Stimulated activated CD4-positive, alpha-beta T cell treated with anti-CD3 and anti-CD28 coated beads, Interleukin-1b, Interleukin-23, amount 100 ng/mL, for 1 hour (primary cell): ENCODE results near the gene ADGRG6.
"Not testable (repeated sequence)": the region's sequence is repeated elsewhere in the genome, so short reads cannot be mapped to it uniquely, and the experiment has no call there.

ENCODE experiments used
- DNase-seq, 2 donors: peaks; one replicate each; pipeline ENCODE4 v3.0.0-alpha.2; 2020; ENCODE audit warnings: low read depth in 2 of 2

The ADGRG6 gene

GRCh38 chr6:142345261-142345660 lies 43.5 kb downstream of the ADGRG6 start:
- no peak for DNase-seq

DNA sequence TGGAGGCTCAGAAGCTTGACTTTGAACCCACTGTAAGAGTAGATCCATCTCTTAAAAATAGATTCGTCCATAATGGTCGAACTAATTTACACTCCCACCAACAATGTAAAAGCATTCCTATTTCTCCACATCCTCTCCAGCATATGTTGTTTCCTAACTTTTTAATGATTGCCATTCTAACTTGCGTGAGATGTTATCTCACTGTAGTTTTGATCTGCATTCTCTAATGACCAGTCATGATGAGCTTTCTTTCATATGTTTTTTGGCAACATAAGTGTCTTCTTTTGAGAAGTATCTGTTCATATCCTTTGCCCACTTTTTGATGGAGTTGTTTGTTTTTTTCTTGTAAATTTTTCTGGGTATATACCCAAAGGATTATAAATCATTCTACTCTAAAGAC lies 44.4 kb downstream of the ADGRG6 start:
- not testable (repeated sequence) for DNase-seq

GRCh38 chr6:142349215-142349823 lies 47.5 kb downstream of the ADGRG6 start:
- no peak for DNase-seq

DNA sequence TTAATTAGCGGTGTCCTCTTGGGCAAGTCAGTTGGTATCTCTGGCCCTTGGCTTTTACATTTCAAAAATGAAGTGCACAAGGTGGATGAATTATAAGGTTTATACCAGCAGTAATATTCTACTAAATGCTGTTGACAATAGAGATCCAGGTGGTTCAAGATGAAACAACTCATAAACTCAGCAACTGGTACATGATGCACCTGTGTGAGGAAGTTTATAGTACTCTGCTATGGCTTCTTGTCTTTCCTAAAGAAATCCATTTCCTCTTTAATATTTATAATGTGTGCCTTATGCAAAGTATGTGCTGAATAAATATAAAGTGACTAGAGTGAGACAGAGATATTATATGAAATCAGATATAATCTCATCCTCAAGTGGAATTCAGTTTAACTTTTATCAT lies 48.5 kb downstream of the ADGRG6 start:
- DNase-seq, result no peak

DNA sequence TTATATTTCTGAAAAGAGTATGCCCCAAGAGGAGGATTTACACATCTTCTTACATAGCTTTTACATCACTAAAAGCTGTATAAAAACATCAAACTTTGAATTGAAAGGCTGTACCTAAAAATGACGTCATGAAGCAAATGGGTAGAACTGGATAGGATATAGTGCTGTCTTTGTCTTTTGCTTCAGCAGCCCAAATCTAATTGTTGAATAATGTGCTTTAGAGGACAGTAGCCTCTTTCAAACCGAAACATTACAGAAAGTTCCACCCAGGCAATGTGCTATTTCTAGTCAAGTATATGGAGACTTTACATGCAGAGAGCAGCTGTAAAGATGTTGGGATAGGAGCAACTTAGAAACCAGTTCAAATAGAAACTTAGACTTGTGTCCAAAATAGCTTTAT lies 51.9 kb downstream of the ADGRG6 start:
- DNase-seq, result no peak

DNA sequence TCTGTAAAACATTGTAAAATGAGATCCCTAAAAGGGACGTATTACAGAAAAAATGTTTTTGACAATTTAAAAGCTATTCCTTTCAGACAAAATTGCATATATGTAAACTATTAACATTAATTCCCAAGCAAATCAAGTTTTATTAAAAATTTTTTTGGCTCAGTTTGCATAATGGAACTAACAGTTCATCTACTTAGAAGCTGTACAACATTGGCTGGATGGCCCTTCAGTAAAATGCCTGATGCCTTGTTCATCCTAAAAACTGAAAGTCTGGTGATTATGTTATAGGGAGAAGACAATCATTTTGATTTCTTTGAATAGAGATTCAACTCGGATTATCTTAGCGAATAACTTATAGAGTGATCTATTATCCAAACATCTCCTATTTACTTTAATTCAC lies 52.8 kb downstream of the ADGRG6 start:
- DNase-seq, result no peak

- no peak for DNase-seq
These were observed 53.8 kb downstream of the ADGRG6 start for GRCh38 chr6:142355520-142356174.

DNA sequence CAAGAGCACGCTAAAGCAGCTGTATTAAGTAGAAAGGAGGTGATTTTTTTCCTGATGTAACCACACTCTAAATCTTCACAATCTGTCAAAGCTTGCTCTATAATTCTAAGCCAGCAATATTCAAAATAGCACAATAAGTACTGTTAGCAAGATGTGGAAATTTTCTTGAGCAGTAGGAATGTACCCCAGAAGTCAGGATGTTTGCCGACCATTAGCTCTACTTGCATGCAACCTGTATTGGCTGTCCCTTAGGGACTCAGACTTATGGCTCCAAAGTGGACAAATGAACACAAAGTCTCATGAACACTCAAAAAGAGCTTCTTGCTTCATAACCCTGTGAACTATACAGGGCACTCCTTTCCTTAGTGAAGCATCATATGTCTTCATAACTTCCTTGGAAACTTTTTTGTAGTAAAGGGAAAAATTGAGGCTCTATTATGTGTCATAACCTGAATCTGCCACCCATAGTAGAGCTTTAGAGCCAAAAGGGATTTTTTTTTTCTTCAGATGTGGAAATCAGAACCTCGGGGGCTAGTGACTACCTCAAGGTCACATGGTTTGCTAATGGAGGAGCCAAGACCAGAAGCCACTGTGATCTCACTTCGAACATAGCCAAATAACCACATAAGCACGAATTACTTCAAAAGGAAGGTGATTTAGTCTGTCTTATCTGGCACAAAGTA lies 54.5 kb downstream of the ADGRG6 start:
- DNase-seq, result no peak

- no peak for DNase-seq
These were observed 55.0 kb downstream of the ADGRG6 start for GRCh38 chr6:142356884-142357225.

GRCh38 chr6:142357879-142358278 lies 56.1 kb downstream of the ADGRG6 start:
- DNase-seq, result no peak

- DNase-seq, result no peak
These were observed 57.6 kb downstream of the ADGRG6 start for GRCh38 chr6:142359271-142359960.

DNA sequence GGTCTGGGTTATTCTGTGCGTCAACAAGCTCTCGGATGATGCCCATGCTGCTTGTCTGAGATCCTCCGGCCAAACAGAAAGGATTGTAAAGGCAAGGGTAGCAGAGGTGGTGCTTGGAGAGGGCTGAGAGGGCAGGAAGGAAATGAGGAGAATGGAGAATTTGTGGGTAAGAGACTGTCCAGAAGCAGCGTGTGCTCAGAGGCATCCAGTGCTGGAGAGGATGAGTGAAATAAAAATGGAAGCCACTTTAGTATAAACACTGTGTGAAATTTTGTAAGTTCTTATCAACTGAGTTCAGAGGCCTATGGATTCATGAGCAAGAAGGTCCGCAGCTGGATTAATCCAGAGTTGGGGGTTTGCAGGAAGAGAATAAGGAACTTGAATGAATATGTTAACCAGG lies 59.5 kb downstream of the ADGRG6 start:
- no peak for DNase-seq

GRCh38 chr6:142361779-142362750 lies 60.3 kb downstream of the ADGRG6 start:
- DNase-seq, result no peak

DNA sequence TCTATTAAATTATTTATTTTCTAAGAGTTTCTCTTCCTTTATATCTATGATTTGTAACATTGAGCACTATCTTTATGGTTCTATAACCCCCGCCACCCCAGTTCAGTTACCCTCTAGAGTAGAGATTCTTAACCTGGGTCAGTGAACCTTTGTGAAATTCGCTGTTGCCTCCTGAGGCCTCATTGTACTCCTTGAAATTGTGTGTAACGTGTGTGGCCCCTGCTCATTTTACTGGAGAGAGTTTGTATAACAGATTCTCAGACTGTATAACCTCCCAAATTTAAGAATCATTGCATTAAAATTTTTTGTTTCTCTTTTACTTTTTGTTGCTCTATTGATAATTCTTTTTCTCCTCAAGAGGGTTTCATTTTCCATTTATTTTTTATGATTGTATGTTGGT lies 65.3 kb downstream of the ADGRG6 start:
- DNase-seq, result no peak

DNA sequence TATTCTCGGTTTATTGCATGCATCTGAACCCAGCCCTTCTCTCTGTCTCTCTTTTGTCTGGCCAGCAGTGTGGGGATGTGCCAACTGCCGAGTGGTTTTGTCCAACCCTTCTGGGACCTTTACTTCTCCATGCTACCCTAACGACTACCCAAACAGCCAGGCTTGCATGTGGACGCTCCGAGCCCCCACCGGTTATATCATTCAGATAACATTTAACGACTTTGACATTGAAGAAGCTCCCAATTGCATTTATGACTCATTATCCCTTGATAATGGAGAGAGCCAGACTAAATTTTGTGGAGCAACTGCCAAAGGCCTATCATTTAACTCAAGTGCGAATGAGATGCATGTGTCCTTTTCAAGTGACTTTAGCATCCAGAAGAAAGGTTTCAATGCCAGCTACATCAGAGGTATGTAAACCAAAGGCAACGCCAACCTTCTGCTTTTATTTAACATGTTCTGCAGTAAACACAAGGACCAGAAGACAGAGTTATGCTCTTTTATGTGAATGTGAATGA lies 65.8 kb downstream of the ADGRG6 start:
- no peak for DNase-seq

DNA sequence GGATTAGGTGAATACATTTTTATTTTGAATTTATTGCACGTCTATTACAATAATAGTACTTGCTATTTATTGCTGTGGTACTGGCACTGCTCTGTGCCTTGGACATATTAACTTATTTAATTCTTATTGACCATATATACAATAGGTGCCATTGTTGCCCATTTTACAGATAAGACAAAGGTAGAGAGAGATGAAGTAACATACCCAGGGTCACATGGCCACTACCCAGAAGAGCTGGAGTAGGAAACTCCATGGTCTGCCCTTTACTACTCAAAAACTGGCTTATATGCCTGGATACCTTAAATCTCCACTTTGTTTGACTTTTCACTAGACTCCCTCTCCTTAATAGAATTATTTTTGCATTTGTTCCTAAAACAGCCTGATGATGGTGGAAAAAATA lies 67.5 kb downstream of the ADGRG6 start:
- no peak for DNase-seq

GRCh38 chr6:142372348-142372747 lies 70.5 kb downstream of the ADGRG6 start:
- DNase-seq, result no peak

DNA sequence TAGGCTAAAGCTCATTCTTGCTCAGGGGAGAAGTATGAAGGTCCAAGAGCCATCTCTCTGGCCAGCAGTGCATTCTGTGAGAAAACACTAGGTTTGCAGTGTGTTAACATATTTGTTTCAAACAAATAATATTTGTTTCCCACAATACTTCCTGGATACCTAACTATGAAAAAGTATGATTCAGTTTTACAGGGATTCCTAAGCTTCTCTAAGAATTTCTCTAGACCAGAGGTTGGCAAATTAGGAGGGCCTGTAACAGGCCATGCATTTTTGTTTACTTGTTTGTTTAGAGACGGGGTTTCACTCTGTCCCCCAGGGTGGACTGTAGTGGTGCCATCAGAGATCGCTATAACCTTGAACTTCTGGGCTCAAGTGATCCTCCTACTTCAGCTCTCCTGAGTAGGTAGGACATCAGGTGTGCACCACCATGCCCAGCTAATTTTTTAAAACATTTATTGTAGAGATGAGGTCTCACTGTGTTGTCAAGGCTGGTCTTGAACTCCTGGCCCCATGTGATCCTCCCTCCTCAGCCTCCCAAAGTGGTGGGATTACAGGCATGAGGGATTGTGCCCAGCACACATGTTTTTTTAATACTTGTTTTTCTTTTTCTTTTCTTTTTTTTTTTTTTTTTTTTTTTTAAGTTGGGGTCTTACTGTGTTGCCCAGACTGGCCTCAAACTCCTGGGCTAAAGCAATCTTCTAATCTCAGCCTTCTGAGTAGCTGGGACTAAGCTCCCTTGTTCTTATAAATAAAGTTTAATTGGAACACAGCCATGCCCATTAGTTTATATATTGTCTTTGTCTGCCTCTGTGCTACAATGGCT lies 71.7 kb downstream of the ADGRG6 start:
- DNase-seq, result no peak

DNA sequence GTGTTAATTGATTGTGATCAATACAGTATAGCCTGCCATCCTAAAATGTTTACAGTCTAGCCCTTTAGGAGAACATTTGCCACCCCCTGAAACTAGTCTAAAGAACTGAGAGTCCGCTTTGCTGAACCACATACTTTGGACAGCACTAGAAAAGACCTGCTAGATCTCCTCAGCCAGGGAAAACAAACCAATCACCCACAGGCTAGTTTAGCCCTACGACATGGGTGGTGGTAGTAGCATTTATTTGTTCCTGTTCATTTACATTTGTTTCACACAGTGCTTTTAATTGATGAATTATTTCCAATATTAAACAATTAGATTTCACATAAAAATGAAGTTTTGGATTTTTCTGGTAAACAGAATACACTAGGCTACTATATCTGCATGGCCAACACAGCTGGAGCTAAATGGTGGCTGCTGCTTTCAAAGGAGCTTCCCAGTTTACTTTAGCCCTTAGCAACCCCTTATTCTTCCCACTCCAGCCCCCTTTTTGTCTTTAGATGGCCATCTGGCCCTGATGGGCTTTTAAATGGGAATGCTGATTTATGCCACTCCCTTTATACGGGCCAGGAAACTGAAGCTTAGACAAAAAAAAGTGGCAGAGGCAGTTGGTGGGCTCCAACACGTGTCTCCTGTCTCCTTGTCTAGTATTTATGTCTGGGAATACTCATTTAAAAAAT lies 72.4 kb downstream of the ADGRG6 start:
- DNase-seq, result no peak
